AG04450 (cell line): ENCODE measurements around the gene PLEKHN1. TPM values are rescaled to one million over a fixed set of nuclear protein-coding genes. Genes with fewer than 3 reads are reported as not detected.
A peak's percentile ranks its signal among the peaks of the same experiment; 100 is the strongest.

Source experiments
- CTCF ChIA-PET: fragments of 300-600, 350-600 bp; formaldehyde crosslinking; extraction: SDS; loops from one replicate; lab custom pipeline; 2022; ENCODE audit warnings: antibody characterized with exemption, inconsistent platforms; lab: Charles Lee
- POLR2A ChIA-PET: fragments of 350-600 bp; formaldehyde crosslinking; extraction: SDS; loops from one replicate; lab custom pipeline; 2021; ENCODE audit warnings: antibody characterized with exemption, inconsistent platforms; lab: Yijun Ruan, JAX
- DNase-seq: peaks from one replicate; pipeline ENCODE4 v3.0.0-alpha.2; 2011; ENCODE audit warnings: low read depth, low spot score
- H3K27ac ChIP-seq: one replicate; pipeline ENCODE4 v1.5.1; 2012; ENCODE audit warnings: low read depth, low read length, control low read depth
- H3K27me3 ChIP-seq: one replicate; pipeline ENCODE4 v1.6.0; 2012; ENCODE audit warnings: low read length; ENCODE audit not compliant: control insufficient read depth, insufficient read depth
- H3K4me3 ChIP-seq: 2 replicates; pipeline ENCODE4 v1.5.1; 2011; ENCODE audit warnings: mild to moderate bottlenecking, low read depth, low read length, control low read depth
- H3K9me3 ChIP-seq: 2 replicates; pipeline ENCODE4 v1.5.1; 2012; ENCODE audit warnings: low read length; ENCODE audit not compliant: control insufficient read depth, insufficient read depth
- CTCF ChIP-seq: IDR thresholded peaks from 2 replicates; pipeline ENCODE4 v1.5.1; 2011; ENCODE audit warnings: low read depth, low read length, control low read depth, inconsistent platforms
- polyA plus RNA-seq: library from polyadenylated mRNA; depleted of rRNA; stranded (reverse); fragments of >200 nt; gene quantifications from 2 replicates; pipeline ENCODE4 v1.2.3, GENCODE V29; 2011

PLEKHN1 gene
- polyA plus RNA-seq, 1 experiment = 0.15 TPM

- peaks cover 4% of the 10 kb centered on the region; the same call in 1 of the 2 replicates for H3K9me3 ChIP-seq
- DNase-seq = no peak
- no peak overlapping the region for H3K4me3 ChIP-seq
- no peak overlapping the region for H3K27ac ChIP-seq
- TF ChIP-seq CTCF = no peak
- CTCF ChIA-PET = no interaction called here
- no peaks in the 10 kb centered on the region for H3K27me3 ChIP-seq
- POLR2A ChIA-PET = no interaction called here
Measured at GRCh38 chr1:955474-955873, 10.8 kb upstream of the PLEKHN1 start.

GRCh38 chr1:956636-957035, 9.6 kb upstream of the PLEKHN1 start:
- H3K27ac ChIP-seq = no peak overlapping the region
- H3K9me3 ChIP-seq = peaks cover 4% of the 10 kb centered on the region; the same call in 1 of the 2 replicates
- CTCF ChIA-PET = no interaction called here
- no peaks in the 10 kb centered on the region for H3K27me3 ChIP-seq
- DNase-seq = no peak
- no peak overlapping the region for H3K4me3 ChIP-seq
- POLR2A ChIA-PET = no interaction called here
- no peak for TF ChIP-seq CTCF

GRCh38 chr1:958823-959730, 7.2 kb upstream of the PLEKHN1 start, which contains the start of gene NOC2L:
NOC2L (minus strand) TSS chr1:959256; CDS start chr1:959240, 16 bp downstream.
- DNase-seq = peak; percentile 37
- H3K27me3 ChIP-seq = no peaks in the 10 kb centered on the region
- ChIA-PET CTCF (interaction anchor here (1.0 to 1.3 kb wide), 2 partner anchors 17 to 25 kb away, joined by 3 to 4 read pairs; no protein-coding TSS in a partner anchor), POLR2A (interaction anchor here (0.6 to 0.9 kb wide), 3 partner anchors 16 to 61 kb away, joined by 3 read pairs; no protein-coding TSS in a partner anchor)
- TF ChIP-seq CTCF = no peak
- H3K9me3 ChIP-seq = peaks cover 4% of the 10 kb centered on the region; the same call in 1 of the 2 replicates
- H3K4me3 ChIP-seq = peak within 1 kb of the TSS; percentile 99
- no peak within 1 kb of the TSS for H3K27ac ChIP-seq

- CTCF ChIA-PET = interaction anchor here (1.3 kb wide), 1 partner anchor 24 kb away, joined by 4 read pairs; no protein-coding TSS in a partner anchor
Measured at GRCh38 chr1:959731-960362, 6.4 kb upstream of the PLEKHN1 start.

More at GRCh38 chr1:959731-960362, 6.4 kb upstream of the PLEKHN1 start:
- no peak for TF ChIP-seq CTCF
- Histone ChIP-seq H3K9me3 (peaks cover 4% of the 10 kb centered on the region; the same call in 1 of the 2 replicates), H3K27ac (no peak overlapping the region), H3K27me3 (no peaks in the 10 kb centered on the region), H3K4me3 (peak overlapping the region; percentile 65)
- DNase-seq = no peak
- POLR2A ChIA-PET = no interaction called here
